DMS153 (cell line): ENCODE results near the gene SUFU.
A peak's percentile ranks its signal among the peaks of the same experiment; 100 is the strongest.

ENCODE experiments used
- DNase-seq: peaks from one replicate; lab custom pipeline; 2025; lab: John Stamatoyannopoulos, UW

Gene SUFU

DNA sequence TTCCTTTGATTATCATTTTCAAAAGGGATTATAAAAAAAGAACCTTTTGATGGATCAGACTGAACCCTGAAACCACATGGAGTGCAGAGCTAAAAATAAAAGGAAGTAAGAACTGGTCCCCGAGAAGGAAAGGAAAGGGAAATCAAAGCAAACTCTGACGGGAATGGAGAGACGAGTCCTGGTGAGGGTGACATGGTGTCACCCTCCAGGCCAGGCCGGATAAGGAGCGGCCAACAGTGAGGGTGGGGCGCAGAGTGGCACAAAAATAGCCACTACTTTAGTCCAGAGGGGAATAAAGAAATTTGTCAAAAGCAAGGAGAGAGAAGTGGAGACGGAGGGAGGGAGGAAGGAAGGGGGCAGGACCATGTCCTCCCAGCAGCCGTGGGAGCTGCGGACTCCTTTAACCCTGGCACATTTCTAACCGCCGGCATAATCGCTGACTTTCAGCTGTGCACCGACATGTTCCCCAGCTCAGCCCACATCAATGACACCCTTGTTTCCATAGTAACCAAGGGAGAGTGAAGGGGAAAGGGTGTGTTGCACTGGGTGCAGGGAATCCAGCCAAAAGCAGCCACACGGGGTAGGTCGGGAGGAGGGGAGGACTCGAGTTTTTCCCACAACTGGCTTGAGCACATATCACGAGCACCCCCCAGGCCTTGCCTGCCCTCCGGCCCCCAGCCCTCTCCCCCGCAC, 170.2 kb downstream of the SUFU start:
- DNase-seq = peak; percentile 61

DNA sequence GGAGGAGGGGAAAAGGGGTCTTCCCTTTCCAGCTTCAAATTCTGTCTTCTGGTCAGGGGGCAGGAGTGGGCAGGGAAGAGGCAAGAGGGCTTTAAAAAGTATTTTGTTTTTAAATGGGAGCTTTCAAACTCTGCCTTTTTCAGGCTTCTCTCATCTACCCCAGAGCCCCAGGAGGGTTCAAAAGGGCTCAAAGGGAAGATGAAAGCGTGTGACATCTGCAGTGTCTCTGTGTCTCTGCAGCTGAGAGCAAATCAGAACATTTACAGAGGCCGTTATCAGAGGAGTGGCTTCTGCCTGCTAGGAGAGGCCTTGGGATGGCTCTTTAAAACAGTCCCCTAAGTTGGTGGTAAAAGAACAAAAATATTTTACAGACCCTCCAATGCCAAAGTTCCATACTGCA, 170.8 kb downstream of the SUFU start:
- no peak for DNase-seq

DNA sequence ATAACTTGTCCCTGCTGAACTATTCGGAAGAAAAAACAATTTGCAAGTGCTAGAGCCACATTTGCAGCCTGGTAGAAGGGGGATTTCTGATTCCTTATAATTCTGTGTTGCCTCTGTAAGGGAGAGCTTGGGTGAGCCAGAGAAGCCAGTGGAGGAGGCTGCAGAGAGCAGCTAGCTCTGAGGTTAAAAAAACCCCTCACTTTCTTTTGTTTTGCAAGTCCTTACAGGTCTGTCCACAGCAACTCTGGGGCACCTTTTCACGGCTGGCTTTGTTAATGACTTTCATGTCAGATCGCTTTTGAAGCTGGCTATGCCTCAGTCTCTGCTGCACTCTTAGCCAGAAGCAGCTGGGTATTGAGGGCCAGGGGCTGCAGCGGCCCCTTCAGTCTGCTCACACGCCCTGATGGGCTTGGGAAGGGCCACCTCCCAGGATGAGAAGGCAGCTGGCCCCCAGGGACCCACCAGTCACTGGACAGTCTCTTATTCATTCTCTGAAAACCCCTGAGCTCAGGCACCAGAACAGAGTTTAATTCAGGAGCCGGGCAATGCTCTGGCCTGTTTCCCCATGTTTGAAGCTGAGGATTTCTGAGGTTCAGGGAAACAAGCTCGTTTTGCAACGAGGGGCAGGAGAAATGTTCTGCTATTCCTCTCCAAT, 171.4 kb downstream of the SUFU start:
- DNase-seq = no peak

DNA sequence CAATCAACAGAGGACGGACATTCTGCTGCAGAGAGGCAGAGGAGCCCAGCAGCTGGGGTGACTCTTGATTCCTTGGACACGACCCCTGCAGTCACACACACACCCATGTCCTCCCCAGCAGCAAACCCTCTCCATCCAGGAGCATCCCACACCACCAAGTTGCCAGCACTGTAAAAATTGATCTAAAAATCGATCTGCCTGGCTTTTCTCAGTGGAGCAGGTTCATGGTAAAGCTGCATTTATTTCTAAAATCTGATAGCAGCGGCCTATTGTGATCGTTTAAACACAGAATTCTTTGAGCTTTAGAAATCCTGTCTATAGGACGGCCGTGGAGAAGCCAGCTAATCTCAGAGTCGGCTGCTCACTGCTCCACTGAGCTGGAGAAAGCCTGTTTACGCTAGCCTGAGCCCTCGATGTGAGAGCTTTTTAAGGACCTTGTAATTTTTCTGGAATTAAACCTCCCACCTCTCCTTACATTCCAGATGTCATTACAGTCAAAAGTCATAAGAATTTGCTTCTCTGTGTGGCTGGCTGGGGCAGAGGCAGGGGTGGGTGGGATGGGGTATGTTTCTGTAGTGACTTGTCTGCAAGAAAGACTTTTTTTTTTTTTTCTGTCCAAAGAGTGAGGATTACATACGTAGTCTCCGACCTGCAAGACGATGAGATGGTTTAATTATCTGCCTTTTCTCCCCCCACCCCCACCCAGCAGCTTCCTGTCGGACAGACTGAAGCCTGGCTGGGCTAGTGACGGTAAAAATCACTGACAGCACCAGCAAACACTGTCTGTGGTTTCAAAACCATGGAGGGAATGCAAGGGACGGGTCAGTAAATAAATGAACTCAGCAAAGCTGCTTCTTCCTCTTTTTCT, 172.1 kb downstream of the SUFU start:
- DNase-seq = no peak

DNA sequence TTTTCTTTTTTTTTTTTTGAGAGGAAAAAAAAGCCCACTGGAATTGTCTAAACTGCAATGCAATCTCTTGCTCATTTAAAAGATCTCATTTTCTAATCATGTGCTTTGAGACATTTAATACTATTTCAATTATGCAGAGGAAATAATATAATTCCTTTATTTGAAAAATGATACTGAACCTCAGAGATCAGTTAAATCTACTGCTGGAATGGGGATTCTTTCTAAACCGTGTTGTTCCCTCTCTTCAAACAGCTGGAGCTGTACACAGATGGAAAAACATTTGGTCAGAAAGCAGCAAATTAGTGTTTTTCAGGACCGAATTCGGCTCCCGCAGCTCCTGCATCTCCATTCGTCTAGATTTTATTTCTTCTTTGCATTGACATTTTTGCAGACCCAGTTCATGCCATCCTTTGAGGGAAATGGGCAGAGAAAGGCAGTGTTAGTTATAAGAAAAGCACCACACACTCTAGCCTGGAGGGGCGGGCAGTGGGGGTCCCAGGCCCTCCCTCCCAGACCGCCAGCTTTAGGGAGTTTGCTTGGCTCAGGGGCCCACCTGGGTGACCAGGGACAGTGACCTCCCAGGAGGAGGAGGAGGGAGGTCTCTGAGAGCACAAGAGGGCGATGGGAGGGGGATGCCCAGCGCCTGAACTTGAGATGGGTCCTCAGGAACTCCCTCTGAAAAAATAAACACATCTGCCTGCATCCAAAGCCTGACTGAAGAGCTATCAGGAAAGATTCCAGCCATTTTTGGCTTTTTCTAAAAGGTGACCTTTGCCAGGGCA, 173.0 kb downstream of the SUFU start:
- no peak for DNase-seq

DNA sequence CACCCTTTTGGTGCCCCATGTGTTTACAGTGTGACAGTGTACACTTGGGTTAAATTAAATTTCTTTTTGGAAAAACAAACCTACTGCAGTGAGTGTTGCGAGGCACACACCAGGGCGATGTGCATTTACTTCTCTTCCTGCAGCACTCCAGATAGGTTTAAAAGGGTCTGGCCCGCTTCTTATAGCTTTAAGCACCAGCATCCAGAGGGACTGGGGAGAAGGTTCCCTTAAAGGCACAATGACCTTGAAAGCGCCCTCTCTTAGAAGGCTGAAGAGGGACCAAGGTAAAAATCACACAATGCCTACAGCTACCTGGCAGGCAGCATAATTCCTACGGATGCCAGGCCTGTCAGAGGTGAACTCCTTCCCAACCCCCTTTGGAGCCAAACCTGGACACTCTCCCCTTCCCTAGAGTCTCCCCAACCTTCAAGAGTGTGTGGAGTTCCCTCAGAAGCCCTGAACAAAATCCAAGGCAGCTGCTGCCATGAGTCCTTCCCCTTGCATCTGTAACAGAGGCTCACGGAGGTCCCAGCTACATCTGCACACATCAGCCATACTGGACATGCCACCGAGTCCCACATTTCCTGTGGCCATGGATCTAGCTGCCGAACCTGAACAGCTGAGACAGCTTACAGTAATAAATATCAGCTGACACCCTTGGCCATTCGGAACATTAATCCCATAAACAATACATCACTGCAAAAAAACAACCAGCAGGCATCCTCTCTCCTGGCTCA, 173.7 kb downstream of the SUFU start:
- no peak for DNase-seq

DNA sequence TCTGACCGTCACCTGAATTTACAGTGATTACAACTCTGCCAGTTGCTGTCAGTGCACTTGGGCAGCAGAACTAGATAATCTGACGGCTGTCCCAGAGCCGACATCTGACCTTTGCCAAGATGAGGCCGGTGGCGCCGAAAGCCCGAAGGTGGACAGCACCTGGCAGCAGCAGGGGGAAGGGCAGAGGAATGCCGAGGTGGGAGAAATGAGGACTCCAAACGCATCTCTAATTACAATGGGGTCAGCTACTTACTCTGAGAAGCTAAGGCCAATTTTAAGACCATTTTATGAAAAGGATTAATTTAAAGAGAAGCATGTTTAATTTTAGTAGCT, 174.3 kb downstream of the SUFU start:
- DNase-seq = no peak

DNA sequence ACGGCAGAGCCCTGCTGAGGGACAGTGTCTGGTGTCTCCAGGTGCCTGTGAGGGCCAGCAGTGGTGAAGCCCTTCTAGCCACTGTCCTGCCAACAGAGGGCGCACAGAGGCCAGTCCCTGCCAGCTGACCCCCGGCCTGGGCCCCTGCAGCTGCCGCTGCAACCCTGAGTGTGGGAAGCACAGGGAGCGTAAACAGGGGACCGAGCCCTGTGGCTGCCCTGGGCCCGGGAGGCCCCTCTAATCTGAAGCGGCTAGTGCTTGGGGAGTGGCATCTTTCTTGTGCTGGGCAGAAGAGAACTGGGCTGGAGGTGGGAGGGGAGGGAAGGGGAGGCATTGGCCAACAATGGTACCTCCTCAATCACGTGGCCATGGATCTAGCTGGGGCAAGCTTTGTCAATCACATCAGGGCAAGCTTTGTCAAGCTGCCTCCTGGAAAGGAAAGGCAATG, 175.1 kb downstream of the SUFU start:
- peak; percentile 88 for DNase-seq

DNA sequence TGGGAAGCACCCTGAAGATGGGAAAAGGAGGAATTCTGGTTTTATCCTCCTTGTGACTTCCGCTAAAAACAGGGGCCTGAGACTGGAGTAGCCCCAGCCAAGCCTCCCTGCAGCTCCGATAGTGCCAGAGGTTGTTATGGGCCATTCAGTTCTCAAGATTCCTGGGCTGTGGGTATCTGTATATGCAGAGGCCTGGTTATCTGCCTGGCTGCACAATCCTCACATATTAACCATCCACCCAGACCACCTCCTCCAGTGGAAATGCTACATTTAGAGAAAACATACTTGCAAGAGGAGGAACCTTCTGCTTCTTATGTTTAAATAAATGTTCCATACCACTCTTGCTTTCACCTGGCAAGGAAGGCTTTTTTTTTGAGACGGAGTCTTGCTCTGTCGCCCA, 175.8 kb downstream of the SUFU start:
- no peak for DNase-seq

DNA sequence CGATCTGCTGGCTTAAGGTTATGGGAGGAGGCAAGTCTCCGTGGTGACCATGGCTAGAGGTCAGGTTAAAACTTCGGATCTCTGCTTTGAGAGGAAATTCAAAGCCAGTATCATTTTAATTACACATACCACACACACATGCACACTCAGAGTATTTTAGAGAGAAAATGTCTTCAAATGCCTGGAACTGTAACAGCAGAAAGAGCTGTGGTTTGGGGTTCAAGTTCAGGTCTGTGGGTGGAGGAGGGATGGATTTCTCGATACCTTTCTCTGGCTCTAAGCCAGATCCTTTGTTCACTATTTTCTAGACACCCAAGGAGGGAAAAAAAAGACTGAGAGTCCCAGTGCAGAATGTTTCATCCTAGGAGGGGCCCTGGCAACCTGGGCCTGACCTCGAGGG, 177.9 kb downstream of the SUFU start:
- no peak for DNase-seq

DNA sequence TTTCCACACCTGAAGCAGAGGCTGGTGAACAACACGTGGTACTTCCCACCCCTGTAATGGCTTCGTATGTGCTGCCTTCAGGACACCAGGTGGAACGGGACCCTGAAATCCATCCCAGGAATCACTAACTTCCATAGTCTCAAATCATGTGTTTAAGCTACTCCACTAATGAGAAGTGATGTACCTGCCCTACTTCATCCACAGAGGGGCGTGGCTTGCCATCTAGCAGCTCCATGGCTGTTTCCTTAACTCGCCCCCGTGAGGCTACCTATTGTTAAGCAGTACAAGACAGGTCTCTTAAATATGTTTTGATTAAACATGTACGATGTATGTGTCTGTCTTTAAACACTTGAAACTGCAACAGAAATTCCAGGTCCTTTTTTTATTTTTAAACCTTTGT, 178.6 kb downstream of the SUFU start:
- DNase-seq = no peak

DNA sequence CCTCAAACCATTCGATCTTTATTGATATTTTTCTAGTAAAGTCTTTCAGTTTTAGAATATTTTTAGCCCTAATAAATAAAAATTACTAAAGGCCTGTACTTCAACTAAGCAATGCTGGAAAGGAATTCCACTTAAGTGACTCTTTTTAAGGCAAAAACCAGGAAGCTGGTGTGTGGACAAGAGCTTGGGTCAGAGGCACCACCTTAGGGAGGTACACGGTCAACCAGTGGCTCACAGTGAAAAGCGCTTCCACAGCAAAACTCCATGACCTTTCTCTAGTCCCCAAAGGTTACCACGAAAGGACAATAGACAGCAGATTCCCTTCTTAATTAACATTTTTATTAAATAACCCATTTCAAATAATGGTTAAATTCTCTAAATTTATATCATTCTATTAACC, 179.2 kb downstream of the SUFU start:
- DNase-seq = no peak
